Upper lobe of right lung (tissue), 1 donor: ENCODE data around the gene LGALS4. TPM values are rescaled to one million over a fixed set of nuclear protein-coding genes. Genes with fewer than 3 reads are reported as not detected.
"Not testable (repeated sequence)": the region's sequence is repeated elsewhere in the genome, so short reads cannot be mapped to it uniquely, and the experiment has no call there.

Source experiments
- ATAC-seq: fragments of 200-7000 bp; cut with Tn5 transposase; one replicate; pipeline ENCODE4 v1.9.1; 2020; ENCODE audit warnings: mild to moderate bottlenecking, moderate library complexity
- DNase-seq: peaks from one replicate; pipeline ENCODE4 v3.0.0-alpha.2; 2020
- H3K27ac ChIP-seq: fragments of 200-600 bp; one replicate; pipeline ENCODE4 v1.8.0; 2022
- H3K27me3 ChIP-seq: fragments of 200-600 bp; one replicate; pipeline ENCODE4 v1.8.0; 2022; ENCODE audit warnings: mild to moderate bottlenecking
- H3K36me3 ChIP-seq: fragments of 200-600 bp; one replicate; pipeline ENCODE4 v1.8.0; 2022
- H3K4me1 ChIP-seq: fragments of 200-600 bp; one replicate; pipeline ENCODE4 v1.8.0; 2022
- H3K4me3 ChIP-seq: fragments of 200-600 bp; one replicate; pipeline ENCODE4 v1.8.0; 2022; ENCODE audit warnings: mild to moderate bottlenecking
- H3K9me3 ChIP-seq: fragments of 200-600 bp; one replicate; pipeline ENCODE4 v1.8.0; 2022
- CTCF ChIP-seq: fragments of 200-600 bp; IDR thresholded peaks from one replicate; pipeline ENCODE4 v1.8.0; 2022; ENCODE audit warnings: antibody characterized with exemption
- intact Hi-C: fragments of 100-400 bp; cut with DNase I; formaldehyde crosslinking; loops from one replicate; pipeline ENCODE4 v1.11.0; 2022
- total RNA-seq: library from RNA; stranded (reverse); fragmentation: NEBNext Ultra II Directional; extraction: Animal tissue kit (Norgen Biotek cat#: 25700); gene quantifications from one replicate; pipeline ENCODE4 v1.2.1, GENCODE V29; 2021
- donor health status: DM: no; HTN: yes; CAD: no; lungs with severe emphysema.

The LGALS4 gene
- total RNA-seq, 1 donor from 2014 or later, result 3.7 TPM

GRCh38 chr19:38817081-38817480 is 4.3 kb upstream of the LGALS4 start:
- no peak for TF ChIP-seq CTCF
- Histone ChIP-seq H3K36me3 (peaks cover 48% of the 10 kb centered on the region), H3K9me3 (no peaks in the 10 kb centered on the region), H3K4me1 (no peaks in the 10 kb centered on the region), H3K27me3 (no peaks in the 10 kb centered on the region), H3K4me3 (no peak overlapping the region), H3K27ac (no peak overlapping the region)
- intact Hi-C loops, result no loop called here
- no peak for DNase-seq
- ATAC-seq, result no peak

GRCh38 chr19:38816131-38816750 is 3.5 kb upstream of the LGALS4 start:
- no peaks in the 10 kb centered on the region for H3K27me3 ChIP-seq
- ATAC-seq (no peak), DNase-seq (no peak)
- no peak overlapping the region for H3K27ac ChIP-seq
- intact Hi-C loops, result no loop called here
- no peaks in the 10 kb centered on the region for H3K4me1 ChIP-seq
- no peak overlapping the region for H3K4me3 ChIP-seq
- TF ChIP-seq CTCF, result no peak
- H3K9me3 ChIP-seq, result no peaks in the 10 kb centered on the region
- H3K36me3 ChIP-seq, result peaks cover 48% of the 10 kb centered on the region

- no peak for ATAC-seq
- no peaks in the 10 kb centered on the region for H3K9me3 ChIP-seq
- H3K4me3 ChIP-seq, result no peak overlapping the region
- no peak for TF ChIP-seq CTCF
- H3K36me3 ChIP-seq, result peaks cover 48% of the 10 kb centered on the region
- no peak for DNase-seq
- intact Hi-C loops, result no loop called here
- H3K27me3 ChIP-seq, result no peaks in the 10 kb centered on the region
- no peak overlapping the region for H3K27ac ChIP-seq
- H3K4me1 ChIP-seq, result no peaks in the 10 kb centered on the region
Measured at GRCh38 chr19:38815059-38816001, 2.6 kb upstream of the LGALS4 start.

GRCh38 chr19:38813932-38814331 is 1.2 kb upstream of the LGALS4 start:
- H3K4me1 ChIP-seq, H3K4me3 ChIP-seq, H3K27me3 ChIP-seq, ATAC-seq, DNase-seq, intact Hi-C loops, H3K9me3 ChIP-seq, H3K27ac ChIP-seq: not testable (repeated sequence)
- H3K36me3 ChIP-seq, result peaks cover 40% of the 10 kb centered on the region

- H3K4me1 ChIP-seq, result no peaks in the 10 kb centered on the region
- H3K4me3 ChIP-seq, result no peak overlapping the region
- no peaks in the 10 kb centered on the region for H3K27me3 ChIP-seq
- intact Hi-C loops, result no loop called here
- H3K36me3 ChIP-seq, result peaks cover 37% of the 10 kb centered on the region
- no peak for ATAC-seq
- H3K9me3 ChIP-seq, result no peaks in the 10 kb centered on the region
- TF ChIP-seq CTCF, result no peak
- no peak overlapping the region for H3K27ac ChIP-seq
- DNase-seq, result no peak
Measured at GRCh38 chr19:38813323-38813722, 578 bp upstream of the LGALS4 start.
